ENCODE results near the gene THOP1. TPM values are rescaled to one million over a fixed set of nuclear protein-coding genes. Genes with fewer than 3 reads are reported as not detected.

Gene THOP1
- total RNA-seq, 1 donor from 2014 or later, result 173 TPM

DNA sequence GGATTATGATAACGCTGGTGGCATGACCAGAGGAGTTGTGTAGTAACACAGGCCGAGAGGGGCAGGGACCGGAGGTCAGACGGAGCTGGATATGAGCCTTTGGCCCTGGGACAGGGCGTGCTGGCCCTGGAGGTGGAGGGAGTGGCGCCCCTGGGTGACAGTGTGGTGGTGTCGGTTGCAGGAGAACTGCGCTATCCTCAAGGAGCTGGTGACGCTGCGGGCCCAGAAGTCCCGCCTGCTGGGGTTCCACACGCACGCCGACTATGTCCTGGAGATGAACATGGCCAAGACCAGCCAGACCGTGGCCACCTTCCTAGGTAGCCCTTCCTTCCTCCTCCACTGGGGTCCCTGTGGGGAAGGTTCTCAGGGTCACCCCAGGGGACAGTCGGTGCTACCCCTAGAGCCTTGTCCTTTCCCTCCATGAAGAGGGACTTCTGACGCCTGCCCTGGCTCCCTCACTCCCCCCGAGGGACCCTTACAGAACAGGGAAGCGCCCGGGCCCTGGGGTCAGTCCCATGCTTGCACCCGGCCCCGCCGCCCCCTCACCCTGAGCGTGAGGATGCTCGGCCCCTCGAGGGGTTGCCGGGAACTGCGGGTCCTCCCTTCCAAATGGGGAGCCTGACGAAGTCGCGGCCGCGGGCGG, 21.6 kb downstream of the THOP1 start:
- no peak overlapping the region for H3K4me3 Mint-ChIP-seq
- TF ChIP-seq, protein P1, sequence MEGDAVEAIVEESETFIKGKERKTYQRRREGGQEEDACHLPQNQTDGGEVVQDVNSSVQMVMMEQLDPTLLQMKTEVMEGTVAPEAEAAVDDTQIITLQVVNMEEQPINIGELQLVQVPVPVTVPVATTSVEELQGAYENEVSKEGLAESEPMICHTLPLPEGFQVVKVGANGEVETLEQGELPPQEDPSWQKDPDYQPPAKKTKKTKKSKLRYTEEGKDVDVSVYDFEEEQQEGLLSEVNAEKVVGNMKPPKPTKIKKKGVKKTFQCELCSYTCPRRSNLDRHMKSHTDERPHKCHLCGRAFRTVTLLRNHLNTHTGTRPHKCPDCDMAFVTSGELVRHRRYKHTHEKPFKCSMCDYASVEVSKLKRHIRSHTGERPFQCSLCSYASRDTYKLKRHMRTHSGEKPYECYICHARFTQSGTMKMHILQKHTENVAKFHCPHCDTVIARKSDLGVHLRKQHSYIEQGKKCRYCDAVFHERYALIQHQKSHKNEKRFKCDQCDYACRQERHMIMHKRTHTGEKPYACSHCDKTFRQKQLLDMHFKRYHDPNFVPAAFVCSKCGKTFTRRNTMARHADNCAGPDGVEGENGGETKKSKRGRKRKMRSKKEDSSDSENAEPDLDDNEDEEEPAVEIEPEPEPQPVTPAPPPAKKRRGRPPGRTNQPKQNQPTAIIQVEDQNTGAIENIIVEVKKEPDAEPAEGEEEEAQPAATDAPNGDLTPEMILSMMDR (conservative IDR thresholded peaks at IDR 0.05), result no peak
- H3K4me1 Mint-ChIP-seq, result no peaks in the 10 kb centered on the region
- H3K27me3 Mint-ChIP-seq (ENCODE audit: low read depth), result no peaks in the 10 kb centered on the region
- DNase-seq (ENCODE audit: low read depth, low spot score), result no peak
- no peak overlapping the region for H3K27ac Mint-ChIP-seq (ENCODE audit: unreplicated experiment)
- no peaks in the 10 kb centered on the region for H3K9me3 Mint-ChIP-seq
- H3K36me3 Mint-ChIP-seq (ENCODE audit: low read depth), result peaks cover 11% of the 10 kb centered on the region

DNA sequence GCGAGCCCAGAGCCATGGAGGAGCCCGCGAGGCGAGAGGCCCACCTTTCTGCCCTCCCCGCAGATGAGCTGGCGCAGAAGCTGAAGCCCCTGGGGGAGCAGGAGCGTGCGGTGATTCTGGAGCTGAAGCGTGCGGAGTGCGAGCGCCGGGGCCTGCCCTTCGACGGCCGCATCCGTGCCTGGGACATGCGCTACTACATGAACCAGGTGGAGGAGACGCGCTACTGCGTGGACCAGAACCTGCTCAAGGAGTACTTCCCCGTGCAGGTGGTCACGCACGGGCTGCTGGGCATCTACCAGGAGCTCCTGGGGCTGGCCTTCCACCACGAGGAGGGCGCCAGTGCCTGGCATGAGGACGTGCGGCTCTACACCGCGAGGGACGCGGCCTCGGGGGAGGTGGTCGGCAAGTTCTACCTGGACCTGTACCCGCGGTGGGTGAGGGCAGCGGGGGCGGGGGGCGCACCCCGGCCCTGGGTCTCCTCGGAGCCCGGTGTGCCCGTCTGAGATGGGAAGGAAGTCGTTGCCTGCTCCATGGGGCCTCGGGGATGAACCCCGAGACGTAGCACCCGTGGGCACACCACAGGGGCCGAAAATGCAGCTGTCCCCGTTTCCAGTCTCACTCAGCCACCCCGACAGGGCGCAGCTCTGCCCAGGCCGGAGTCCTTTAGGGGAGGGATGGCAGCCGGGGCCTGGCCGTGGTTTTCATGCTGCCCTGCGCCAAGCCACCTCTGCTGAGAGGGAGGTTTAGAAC, 22.3 kb downstream of the THOP1 start:
- Mint-ChIP-seq H3K4me3 (no peak overlapping the region), H3K27me3 (ENCODE audit: low read depth) (no peaks in the 10 kb centered on the region), H3K4me1 (no peaks in the 10 kb centered on the region), H3K27ac (ENCODE audit: unreplicated experiment) (no peak overlapping the region), H3K9me3 (no peaks in the 10 kb centered on the region), H3K36me3 (ENCODE audit: low read depth) (peaks cover 10% of the 10 kb centered on the region)
- TF ChIP-seq, protein P1 (conservative IDR thresholded peaks at IDR 0.05), result no peak
- no peak for DNase-seq (ENCODE audit: low read depth, low spot score)

DNA sequence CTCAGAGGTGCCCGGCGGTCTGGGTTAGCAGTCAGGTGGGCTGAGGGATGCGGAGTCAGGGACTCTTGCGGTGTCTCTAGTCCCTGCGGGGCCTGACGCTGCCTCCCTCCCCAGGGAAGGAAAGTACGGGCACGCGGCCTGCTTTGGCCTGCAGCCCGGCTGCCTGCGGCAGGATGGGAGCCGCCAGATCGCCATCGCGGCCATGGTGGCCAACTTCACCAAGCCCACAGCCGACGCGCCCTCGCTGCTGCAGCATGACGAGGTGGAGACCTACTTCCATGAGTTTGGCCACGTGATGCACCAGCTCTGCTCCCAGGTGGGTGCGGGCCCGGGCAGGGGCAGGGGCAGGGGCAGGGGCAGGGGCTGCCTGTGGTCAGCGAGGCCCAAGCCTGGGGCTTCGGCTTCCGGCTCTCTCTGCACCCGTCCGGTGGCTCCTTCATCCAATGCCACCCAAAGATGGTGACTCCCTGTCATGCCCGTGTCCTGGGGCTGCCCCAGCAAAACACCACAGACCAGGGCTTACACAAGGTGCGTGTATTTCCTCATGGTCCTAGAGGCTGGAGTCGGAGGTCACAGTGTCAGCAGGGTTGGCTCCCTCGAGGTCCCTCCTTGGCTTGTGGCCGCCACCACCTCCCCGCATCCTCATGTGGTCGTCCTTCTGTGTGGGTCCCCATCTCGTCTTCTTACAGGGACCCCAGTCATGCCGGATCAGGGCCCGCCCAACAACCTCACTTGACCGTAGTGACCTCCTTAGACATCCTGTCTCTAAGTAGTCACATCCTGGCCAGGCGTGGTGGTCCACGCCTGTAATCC, 23.0 kb downstream of the THOP1 start:
- Mint-ChIP-seq H3K4me3 (no peak overlapping the region), H3K27ac (ENCODE audit: unreplicated experiment) (no peak overlapping the region), H3K4me1 (no peaks in the 10 kb centered on the region), H3K27me3 (ENCODE audit: low read depth) (no peaks in the 10 kb centered on the region), H3K36me3 (ENCODE audit: low read depth) (peaks cover 6% of the 10 kb centered on the region), H3K9me3 (no peaks in the 10 kb centered on the region)
- TF ChIP-seq, protein P1 (conservative IDR thresholded peaks at IDR 0.05), result no peak
- no peak for DNase-seq (ENCODE audit: low read depth, low spot score)

DNA sequence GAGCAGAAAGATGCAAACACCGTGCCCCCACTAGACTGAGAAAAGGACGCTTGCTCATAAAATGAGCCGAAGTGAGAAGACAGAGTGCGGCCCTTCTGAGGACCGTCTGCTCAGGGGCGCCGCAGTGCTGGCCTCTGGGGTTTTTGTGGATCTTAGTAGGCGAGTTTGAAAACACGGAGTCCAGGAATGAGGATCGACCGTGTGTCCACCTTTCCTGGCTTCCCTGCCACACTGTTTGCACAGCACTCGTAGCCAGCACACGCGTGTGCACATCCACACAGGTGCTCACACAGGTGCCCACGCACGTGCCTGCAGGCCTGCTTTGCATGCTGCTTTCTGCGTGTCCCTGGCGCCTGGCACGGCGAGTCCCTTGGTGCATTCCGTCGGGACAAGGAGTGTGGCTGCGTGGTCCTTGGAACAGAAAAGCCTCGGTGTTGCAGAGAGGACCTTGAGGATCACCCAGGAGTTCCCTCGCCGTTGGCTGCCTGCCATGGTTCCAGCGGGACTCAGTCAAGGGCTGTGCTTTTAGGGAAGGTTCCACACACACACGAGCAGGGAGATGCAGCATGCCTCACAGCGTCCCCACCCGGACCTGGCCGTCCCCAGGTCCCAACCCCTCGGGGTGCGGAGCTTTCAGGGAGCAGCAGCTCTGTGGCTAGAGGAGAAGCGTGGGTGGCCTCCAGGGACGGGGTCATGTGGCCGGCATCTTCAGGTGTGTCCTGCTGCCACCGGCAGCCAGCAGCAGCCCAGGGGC, 24.3 kb downstream of the THOP1 start:
- TF ChIP-seq, protein P1 (conservative IDR thresholded peaks at IDR 0.05), result no peak
- Mint-ChIP-seq H3K36me3 (ENCODE audit: low read depth) (peaks cover 6% of the 10 kb centered on the region), H3K4me3 (no peak overlapping the region), H3K27ac (ENCODE audit: unreplicated experiment) (no peak overlapping the region), H3K9me3 (no peaks in the 10 kb centered on the region), H3K27me3 (ENCODE audit: low read depth) (no peaks in the 10 kb centered on the region), H3K4me1 (no peaks in the 10 kb centered on the region)
- DNase-seq (ENCODE audit: low read depth, low spot score), result no peak
